ENCODE measurements around the gene THSD4. TPM values are rescaled to one million over a fixed set of nuclear protein-coding genes. Genes with fewer than 3 reads are reported as not detected.

Gene THSD4
- polyA plus RNA-seq, 1 donor from 2014 or later: 0.46 TPM

DNA sequence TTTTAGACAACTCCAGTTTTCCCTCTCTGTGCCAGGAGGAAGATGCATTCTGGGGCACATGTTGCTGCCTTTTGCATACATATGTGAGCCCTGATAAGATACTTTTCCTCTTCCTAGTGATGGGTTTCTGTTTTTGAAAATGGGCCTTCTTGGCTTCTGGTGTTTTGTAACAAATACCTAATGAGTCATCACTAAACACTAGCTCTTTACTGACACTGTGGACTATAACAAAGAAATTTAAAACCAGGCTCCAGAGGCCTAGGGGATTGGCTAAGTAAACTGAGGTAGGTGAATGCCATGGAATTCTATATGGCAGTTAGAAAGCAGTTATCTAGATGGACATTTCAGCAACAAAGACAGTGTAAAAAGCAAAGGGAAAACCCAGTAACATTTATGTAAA, 601.7 kb downstream of the THSD4 start:
- H2AFZ ChIP-seq (ENCODE audit: low read depth, low read length): no peak overlapping the region
- H3K27ac ChIP-seq (ENCODE audit: low read length): no peak overlapping the region

GRCh38 chr15:71718116-71718910, 603.0 kb downstream of the THSD4 start:
- no peak overlapping the region for H3K4me2 ChIP-seq (ENCODE audit: low read length)
- no peaks in the 10 kb centered on the region for H3K9me2 ChIP-seq (ENCODE audit: insufficient read depth, low read length)
- no peaks in the 10 kb centered on the region for H3K36me3 ChIP-seq (ENCODE audit: insufficient read depth, low read length)
- TF ChIP-seq EZH2 (IDR thresholded peaks at IDR 0.05; ENCODE audit: borderline replicate concordance, insufficient read depth, low read length, poor library complexity, severe bottlenecking) (no peak), RAD21 (conservative IDR thresholded peaks at IDR 0.05) (no peak), EP300 (conservative IDR thresholded peaks at IDR 0.05; ENCODE audit: poor library complexity, severe bottlenecking) (no peak), TAF1 (IDR thresholded peaks at IDR 0.05; ENCODE audit: low read depth) (no peak), POLR2AphosphoS5 (IDR thresholded peaks at IDR 0.05) (no peak), MXI1 (conservative IDR thresholded peaks at IDR 0.05; ENCODE audit: poor library complexity, severe bottlenecking) (no peak), SMC3 (conservative IDR thresholded peaks at IDR 0.05; ENCODE audit: poor library complexity) (no peak)
- TF ChIP-seq, protein P1, sequence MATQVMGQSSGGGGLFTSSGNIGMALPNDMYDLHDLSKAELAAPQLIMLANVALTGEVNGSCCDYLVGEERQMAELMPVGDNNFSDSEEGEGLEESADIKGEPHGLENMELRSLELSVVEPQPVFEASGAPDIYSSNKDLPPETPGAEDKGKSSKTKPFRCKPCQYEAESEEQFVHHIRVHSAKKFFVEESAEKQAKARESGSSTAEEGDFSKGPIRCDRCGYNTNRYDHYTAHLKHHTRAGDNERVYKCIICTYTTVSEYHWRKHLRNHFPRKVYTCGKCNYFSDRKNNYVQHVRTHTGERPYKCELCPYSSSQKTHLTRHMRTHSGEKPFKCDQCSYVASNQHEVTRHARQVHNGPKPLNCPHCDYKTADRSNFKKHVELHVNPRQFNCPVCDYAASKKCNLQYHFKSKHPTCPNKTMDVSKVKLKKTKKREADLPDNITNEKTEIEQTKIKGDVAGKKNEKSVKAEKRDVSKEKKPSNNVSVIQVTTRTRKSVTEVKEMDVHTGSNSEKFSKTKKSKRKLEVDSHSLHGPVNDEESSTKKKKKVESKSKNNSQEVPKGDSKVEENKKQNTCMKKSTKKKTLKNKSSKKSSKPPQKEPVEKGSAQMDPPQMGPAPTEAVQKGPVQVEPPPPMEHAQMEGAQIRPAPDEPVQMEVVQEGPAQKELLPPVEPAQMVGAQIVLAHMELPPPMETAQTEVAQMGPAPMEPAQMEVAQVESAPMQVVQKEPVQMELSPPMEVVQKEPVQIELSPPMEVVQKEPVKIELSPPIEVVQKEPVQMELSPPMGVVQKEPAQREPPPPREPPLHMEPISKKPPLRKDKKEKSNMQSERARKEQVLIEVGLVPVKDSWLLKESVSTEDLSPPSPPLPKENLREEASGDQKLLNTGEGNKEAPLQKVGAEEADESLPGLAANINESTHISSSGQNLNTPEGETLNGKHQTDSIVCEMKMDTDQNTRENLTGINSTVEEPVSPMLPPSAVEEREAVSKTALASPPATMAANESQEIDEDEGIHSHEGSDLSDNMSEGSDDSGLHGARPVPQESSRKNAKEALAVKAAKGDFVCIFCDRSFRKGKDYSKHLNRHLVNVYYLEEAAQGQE (IDR thresholded peaks at IDR 0.05; ENCODE audit: borderline replicate concordance): no peak
- TF ChIP-seq, protein P2, sequence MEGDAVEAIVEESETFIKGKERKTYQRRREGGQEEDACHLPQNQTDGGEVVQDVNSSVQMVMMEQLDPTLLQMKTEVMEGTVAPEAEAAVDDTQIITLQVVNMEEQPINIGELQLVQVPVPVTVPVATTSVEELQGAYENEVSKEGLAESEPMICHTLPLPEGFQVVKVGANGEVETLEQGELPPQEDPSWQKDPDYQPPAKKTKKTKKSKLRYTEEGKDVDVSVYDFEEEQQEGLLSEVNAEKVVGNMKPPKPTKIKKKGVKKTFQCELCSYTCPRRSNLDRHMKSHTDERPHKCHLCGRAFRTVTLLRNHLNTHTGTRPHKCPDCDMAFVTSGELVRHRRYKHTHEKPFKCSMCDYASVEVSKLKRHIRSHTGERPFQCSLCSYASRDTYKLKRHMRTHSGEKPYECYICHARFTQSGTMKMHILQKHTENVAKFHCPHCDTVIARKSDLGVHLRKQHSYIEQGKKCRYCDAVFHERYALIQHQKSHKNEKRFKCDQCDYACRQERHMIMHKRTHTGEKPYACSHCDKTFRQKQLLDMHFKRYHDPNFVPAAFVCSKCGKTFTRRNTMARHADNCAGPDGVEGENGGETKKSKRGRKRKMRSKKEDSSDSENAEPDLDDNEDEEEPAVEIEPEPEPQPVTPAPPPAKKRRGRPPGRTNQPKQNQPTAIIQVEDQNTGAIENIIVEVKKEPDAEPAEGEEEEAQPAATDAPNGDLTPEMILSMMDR (IDR thresholded peaks at IDR 0.05; ENCODE audit: poor library complexity, severe bottlenecking): no peak
- no peaks in the 10 kb centered on the region for H3K79me2 ChIP-seq (replicated peaks; ENCODE audit: insufficient read depth, low read length)
- H2AFZ ChIP-seq (ENCODE audit: low read depth, low read length): no peak overlapping the region
- H3K4me3 ChIP-seq (ENCODE audit: low read length): no peak overlapping the region
- no peak overlapping the region for H3K9ac ChIP-seq (ENCODE audit: low read length)
- H3K9me3 ChIP-seq (ENCODE audit: low read length): no peaks in the 10 kb centered on the region
- H4K20me1 ChIP-seq (ENCODE audit: insufficient read depth): no peaks in the 10 kb centered on the region
- H3K27ac ChIP-seq (ENCODE audit: low read length): no peak overlapping the region
- no peaks in the 10 kb centered on the region for H3K27me3 ChIP-seq (ENCODE audit: insufficient read depth, low read depth, low read length)
- H3F3A ChIP-seq (ENCODE audit: insufficient read depth, low read length, poor library complexity, severe bottlenecking): no peaks in the 10 kb centered on the region

More for the DNA sequence above, 601.7 kb downstream of the THSD4 start:
- Histone ChIP-seq H3K4me2 (ENCODE audit: low read length) (no peak overlapping the region), H3K9me2 (ENCODE audit: insufficient read depth, low read length) (no peaks in the 10 kb centered on the region), H3K36me3 (ENCODE audit: insufficient read depth, low read length) (no peaks in the 10 kb centered on the region), H3K9ac (ENCODE audit: low read length) (no peak overlapping the region), H3K4me3 (ENCODE audit: low read length) (no peak overlapping the region), H3F3A (ENCODE audit: insufficient read depth, low read length, poor library complexity, severe bottlenecking) (no peaks in the 10 kb centered on the region), H3K9me3 (ENCODE audit: low read length) (no peaks in the 10 kb centered on the region), H3K79me2 (replicated peaks; ENCODE audit: insufficient read depth, low read length) (no peaks in the 10 kb centered on the region), H4K20me1 (ENCODE audit: insufficient read depth) (no peaks in the 10 kb centered on the region), H3K27me3 (ENCODE audit: insufficient read depth, low read depth, low read length) (no peaks in the 10 kb centered on the region)
- TF ChIP-seq SMC3 (conservative IDR thresholded peaks at IDR 0.05; ENCODE audit: poor library complexity) (no peak), EP300 (conservative IDR thresholded peaks at IDR 0.05; ENCODE audit: poor library complexity, severe bottlenecking) (no peak), POLR2AphosphoS5 (IDR thresholded peaks at IDR 0.05) (no peak), TAF1 (IDR thresholded peaks at IDR 0.05; ENCODE audit: low read depth) (no peak), RAD21 (conservative IDR thresholded peaks at IDR 0.05) (no peak), MXI1 (conservative IDR thresholded peaks at IDR 0.05; ENCODE audit: poor library complexity, severe bottlenecking) (no peak), EZH2 (IDR thresholded peaks at IDR 0.05; ENCODE audit: borderline replicate concordance, insufficient read depth, low read length, poor library complexity, severe bottlenecking) (no peak)
- TF ChIP-seq, protein P2 (IDR thresholded peaks at IDR 0.05; ENCODE audit: poor library complexity, severe bottlenecking): no peak
- TF ChIP-seq, protein P1 (IDR thresholded peaks at IDR 0.05; ENCODE audit: borderline replicate concordance): no peak

Data from neural cell (in vitro differentiated cells).